Inferior parietal cortex (tissue), 1 donor: ENCODE data around the gene PSMD5.
A peak's percentile ranks its signal among the peaks of the same experiment; 100 is the strongest.

Source experiments
- DNase-seq: peaks from one replicate; pipeline ENCODE4 v3.0.0-alpha.2; 2016; ENCODE audit errors: extremely low spot score

PSMD5 gene

DNA sequence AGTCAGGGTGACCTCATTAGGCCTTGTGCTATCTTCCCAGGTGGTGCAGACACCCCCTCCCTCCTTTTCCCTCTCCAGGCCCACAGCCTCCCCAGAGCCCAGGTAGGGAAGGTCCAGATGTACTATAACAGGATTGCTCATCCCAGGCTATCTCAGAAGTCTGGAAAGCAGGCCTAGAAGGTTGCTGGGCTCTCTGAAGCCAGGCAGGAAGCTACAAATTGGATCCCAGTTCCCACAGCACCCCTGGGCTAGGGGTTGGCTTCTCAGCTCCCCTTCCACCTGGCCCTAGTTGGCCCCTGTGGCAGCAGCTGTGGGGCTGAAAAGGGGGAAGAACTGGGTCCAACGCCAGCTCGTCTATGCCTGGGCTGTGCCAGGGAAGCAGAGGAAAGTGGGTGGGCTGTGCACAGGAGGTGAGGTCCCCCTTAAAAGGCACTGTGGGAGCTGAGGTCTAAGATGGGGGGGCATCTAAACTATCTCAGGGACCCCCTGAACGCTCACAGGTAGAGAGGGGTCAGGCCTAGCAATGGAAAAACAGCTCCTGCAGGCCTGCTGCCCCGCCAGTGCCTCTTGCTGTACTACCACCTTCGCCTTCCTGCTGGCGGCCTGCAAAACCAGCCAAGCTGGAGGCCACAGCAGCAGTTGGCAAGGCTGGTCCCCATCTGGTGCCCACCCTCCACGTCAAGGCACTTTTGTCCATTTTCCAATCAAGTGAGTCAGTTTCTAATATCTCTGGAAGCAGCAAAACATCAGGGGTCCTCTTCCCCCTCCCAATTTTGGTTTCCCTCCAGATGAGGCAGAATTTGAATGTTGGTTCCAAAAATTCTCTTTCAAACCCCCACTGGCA lies 13.3 kb upstream of the PSMD5 start:
- no peak for DNase-seq

DNA sequence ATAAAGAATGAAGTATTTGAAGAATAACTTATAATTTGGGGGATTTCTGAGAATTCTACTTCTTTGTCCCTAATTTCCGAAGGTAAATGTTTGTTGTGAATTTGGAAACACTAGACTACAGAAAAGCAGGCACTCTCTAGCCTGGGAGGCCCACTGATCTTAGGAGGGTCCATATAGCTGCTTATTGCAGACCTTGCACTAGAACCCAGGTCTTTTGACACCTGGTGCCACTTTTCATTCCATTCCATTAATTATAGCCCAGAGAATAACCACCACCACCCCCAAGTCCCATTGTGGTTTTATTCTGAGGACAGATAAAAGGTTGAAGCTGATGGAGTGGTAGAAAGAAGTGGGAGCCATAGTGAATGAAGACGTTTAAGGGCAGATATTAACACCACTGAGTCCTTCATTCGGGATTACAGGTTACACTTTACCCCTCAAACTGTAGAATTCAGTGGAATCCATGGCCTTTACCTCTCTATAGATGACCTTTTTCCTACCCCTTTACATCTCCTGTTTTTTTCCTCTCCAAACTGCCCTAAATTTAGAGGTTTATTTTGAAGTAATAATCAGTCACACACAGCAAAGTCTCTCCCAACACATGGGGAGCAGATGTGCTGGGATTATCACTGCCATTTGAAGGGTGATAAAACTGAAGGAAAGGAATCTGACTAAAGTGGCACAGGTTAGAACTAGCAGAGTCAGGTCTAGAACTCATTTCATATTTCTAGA lies 12.0 kb upstream of the PSMD5 start:
- no peak for DNase-seq

DNA sequence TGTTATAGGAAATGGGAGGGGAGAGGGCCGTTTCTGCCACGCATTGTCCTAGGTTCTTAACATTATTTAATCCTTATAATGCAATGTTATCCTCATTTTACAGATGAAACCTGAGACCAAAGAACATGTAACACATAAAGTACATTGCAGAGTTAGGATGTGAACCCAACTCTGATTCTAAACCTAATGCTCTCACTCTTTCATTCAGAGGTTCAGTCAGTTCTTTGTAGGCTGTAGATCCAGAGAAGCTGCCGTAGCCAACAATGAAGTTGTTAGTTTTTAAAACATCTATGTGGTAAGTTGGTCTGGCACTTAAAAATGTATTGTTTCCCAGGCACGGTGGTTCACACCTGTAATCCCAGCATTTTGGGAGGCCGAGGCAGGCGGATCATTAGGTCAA lies 10.5 kb upstream of the PSMD5 start:
- DNase-seq: no peak

DNA sequence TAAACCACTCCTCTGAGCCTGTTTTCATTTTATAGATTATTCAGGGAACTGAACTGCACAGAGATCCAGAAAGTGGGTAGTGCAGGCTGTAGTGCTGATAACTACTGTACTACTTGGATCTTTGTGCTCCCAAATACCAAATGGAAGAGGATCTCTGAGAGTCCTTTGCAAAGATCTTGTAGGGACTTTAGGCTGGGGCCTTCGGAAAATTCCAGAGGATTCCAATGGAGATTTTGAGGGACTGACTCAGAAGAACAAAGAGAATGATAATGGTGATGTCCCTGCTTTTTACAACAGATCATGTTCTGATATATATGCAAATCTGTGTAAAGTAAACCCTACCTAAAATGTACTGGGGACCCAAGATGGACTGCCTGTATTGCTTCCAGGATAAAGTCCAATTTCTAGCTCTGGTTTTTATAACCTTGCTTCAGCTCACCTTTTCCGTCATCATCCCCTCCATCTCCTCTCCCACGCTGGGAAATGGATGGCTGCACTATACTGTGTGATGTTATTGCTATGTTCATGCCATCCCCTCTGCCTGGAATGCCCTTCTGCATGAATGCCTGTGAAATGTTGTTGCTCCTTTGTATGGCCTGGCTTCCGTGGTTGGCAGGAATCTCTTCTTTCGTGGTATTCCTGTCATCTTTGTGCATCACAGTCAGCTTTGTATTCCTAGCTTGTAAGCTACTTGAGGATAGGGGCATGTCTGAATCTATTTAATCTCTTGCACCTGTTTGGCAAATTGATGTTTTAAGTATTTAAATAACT lies 9.7 kb upstream of the PSMD5 start:
- no peak for DNase-seq

DNA sequence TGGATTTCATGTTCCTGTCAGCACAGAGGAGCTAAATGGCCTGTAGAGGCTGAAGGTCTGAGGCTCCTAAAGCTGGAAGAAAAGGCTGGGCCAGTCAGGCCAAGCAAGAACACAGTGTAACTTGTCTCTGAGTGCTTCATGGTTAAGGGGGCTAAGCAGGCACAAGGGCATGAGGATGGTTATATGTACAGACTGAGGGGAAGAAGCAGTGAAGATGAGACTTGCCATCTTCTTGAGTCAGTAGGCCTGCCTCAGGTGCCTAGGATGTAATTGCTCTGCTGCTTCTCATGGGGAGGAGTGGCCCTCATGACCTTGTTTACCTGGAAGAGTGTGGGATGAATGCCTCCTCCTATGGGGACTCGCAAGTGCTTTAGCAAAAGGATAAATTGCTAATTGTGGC lies 8.7 kb upstream of the PSMD5 start:
- DNase-seq: no peak

DNA sequence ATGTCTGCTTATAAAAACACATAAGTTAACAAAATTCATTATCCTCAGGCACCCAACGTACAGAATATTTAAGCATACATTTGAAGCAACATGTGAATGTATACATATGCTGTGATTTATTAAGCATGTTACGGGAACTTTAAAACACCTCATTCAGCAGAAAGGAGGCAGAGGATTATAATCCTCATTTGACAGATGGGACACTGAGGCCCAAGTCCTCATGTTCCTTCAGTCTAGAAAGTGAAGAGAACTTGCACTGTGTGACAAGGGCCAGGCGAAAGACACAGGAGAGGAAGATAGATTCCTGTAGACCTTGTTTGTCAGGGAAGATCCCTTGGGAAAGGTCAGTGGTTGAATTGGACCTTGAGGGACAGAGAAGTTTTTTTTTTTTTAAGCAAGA lies 7.6 kb upstream of the PSMD5 start:
- DNase-seq: no peak

DNA sequence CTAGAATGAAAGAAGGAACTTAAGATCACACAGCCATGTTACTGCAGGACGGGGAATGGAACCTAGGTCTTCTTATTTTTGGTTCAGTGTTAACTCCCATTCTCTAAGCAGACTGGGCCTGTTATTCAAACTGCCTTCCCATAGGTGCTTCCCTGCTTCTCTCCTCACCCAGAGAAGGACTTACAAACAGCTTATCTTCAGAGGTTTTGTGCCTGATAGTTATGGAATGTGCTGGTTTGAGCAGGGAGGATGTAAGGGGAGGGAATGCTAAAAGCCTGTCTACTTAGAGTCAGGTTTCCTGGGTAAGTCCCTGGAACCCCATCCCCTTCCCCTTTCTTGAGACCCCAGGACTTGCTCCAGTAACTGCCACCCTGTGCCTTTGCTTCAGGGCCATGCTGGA lies 4.2 kb upstream of the PSMD5 start:
- DNase-seq: no peak

DNA sequence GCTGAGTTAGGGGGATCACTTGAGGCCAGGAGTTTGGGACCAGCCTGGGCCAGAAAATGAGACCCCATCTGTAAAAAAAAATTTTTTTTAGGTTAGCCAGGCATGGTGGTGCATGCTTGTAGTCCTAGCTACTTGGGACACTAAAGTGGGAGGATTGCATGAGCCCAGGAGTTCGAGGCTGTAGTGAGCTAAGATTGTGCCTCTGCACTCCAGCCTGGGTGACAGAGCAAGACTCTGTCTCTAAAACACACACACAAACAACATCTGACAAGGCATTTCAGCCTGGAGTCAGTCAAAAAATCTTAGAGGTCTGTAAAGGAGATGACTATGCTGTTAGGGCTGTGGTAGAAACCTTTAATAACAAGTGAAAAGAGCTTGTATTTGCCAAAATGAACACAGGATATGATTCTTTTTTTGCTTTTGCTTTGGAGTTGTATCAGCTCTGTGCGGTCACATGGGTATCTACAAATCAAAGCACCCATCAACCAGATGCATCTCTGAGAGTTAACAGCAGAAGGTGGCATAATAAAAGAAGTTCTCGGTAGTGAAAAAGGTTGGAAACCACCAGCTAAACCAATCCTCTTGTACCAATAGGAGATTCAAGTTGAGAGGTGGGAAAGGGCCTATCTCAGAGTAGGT lies 3.6 kb upstream of the PSMD5 start:
- DNase-seq: no peak

DNA sequence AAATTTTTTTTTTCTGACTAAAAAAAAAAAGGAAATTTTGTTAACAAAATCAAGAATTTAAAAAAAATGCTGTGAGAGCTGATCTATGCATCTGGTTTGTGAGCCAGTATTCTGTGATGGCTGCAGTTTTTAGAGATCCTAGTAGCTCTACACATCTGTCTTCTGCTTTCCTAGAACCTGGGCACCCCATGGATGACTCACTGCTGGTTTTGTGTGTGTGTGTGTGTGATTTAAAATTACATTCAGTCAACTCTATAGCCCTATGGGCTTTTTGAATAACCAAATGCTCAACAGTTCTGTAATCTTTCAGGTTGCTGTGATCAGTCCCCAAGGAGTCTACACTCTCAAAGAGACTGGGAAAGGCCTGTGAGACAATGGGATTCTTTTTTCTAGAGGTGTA lies 2.5 kb upstream of the PSMD5 start:
- DNase-seq: no peak

DNA sequence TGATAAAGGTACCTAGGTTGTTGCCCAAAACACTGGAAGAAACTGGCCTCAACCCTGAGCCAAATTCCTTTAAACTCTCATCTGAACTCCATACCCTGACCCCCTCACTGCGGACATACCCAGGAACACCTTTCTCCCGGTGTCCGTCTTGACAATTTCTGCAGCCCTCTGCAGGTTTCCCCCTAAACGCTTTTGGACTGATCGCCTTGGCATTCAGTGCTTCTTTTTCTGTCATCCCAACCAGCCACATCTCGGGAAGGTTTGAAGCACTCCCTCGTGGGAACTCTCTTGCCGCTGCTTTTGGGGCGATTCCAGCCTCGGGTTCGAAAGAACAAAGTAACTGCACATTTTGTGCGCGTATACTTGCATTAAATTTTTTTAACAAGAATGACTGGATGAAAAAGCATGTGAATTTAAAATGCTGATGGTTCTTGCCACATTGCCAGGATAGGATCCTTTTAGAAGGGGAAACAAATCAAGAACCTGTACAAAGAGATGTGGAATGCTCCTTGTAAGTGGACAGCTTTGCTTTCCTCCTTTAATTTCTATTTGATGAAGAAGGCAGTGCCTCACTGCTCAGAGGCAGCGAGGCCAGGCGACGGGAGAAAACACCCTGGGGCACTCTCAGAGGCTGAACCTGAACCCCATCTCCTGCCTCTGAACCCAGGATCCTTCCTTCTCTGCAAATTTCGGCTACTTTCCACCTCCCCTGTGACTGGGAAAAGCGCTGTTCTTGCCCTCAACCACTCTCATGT lies 615 bp downstream of the PSMD5 start:
- DNase-seq: peak; percentile 38

DNA sequence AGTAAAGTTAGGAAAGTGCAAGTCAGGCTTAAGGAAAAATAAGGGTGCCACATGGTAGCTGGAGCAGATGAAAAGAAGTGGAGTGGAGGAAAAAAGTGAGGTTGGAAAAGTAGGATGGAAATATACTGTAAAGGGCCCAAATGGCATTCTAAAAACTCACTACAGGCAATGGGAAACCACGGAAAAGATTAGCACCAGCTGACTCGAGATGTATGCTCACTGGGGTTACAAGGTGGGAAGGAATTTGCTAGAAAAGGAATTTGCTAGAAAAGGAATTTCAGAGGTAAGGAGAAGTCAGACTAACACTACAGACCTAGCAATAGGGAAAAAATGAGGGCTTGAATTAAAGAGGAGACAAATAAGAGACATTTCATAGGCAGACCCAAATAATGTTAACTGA lies 3.6 kb downstream of the PSMD5 start:
- DNase-seq: no peak

DNA sequence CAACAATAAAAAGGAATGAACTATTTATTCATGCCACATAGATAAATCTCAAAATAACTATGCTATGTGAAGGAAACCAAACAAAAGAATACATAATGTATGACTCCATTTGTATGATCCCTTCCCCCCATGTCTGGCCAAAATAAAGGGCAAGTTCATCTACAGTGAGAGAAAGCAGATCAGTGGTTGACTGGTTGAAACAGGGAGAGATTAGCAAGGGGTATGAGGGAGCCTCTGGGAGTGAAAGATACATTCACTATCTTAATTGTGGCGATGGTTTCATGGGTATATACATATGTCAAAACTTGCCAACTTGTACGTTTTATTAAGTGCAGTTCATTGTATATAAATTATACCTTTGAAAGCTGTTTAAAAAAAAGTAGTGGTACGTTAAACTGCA lies 4.8 kb downstream of the PSMD5 start:
- no peak for DNase-seq

DNA sequence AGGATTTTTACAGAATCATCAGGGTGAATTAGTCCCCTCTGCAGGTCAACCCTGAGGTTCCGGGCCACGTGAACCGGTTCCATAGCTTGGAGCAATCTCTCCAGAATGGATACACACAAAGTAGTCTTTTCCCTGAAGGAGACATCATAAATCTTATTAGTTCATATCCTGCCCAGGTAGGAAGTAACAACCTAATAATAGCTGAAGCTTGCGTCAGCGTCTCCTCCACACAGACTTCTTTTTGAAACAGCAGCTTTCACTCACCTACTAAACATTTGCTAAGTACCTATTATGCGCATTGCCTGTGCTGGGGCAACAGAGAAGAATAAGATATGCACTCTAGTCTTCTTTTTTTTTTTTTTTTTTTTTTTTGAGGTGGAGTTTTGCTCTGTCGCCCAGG lies 9.4 kb downstream of the PSMD5 start:
- DNase-seq: no peak

DNA sequence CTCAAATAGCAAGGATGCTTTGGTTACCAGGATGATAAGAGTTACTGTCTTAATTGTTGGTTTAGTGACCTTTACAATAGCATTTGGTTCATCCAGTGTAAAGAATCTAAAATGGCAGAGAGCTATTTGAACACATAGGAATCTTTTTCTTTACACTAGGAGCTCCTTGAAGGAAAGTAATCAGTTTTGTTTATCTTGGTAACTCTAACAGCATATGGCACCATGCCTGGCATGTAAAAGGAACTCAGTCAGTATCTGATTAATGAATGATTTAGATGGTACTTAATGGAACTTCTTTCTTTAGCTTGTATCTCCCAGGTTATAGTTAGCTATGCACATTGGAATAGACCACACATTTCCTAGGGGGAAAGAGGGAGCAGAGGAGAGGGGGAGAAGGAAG lies 9.9 kb downstream of the PSMD5 start:
- DNase-seq: no peak

DNA sequence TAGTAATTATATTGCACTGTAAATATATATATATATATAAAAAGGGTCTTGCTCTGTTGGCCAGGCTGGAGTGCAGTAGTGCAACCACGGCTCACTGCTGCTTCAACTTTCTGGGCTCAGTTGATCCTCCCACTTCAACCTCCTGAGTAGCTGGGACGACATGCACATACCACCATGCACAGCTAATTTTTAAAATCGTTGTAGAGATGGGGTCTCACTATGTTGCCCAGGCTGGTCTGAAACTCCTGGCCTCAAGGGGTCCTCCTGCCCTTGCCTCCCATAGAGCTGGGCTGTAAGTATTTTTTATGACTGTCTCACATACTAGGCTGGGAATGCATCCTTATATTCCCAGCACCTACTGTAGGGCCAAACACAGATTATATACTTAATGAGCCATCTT lies 11.9 kb downstream of the PSMD5 start:
- DNase-seq: no peak

DNA sequence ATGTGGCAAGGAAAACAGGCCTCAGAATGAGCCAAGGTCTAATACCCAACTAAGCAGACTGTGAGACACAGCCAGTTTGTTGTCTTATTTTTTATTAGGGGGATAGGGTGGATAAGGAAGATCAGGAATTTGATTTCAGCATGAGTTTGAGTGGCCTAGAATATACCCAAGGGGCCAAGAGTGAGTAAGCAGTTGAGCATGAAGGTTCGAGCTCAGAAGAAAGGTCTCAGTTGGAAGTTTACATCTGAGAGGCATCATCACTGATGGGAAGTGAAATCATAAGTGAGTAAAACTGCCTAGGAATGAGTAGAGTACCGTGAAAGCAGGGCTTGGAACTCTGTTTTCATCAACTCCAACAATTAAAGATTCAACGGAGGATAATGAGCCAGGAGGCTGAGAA lies 12.6 kb downstream of the PSMD5 start:
- no peak for DNase-seq

DNA sequence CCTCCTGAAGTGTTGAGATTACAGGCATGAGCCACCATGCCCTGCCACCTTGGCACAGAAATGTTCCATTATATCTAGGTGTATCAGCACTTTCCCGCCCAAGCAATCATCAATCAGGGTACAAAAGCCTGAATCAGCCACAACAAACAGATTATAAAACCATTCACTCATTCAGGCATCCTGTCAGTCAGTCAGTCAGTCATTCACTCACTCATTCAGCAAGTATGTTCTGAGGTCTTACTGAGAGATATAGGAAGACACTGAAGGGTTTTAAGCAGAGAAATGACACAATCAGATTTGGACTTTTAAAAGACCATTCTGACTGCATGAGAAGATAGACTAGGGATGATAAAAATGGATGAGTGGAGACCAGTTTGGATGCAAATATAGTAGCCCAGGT lies 13.1 kb downstream of the PSMD5 start:
- DNase-seq: no peak

DNA sequence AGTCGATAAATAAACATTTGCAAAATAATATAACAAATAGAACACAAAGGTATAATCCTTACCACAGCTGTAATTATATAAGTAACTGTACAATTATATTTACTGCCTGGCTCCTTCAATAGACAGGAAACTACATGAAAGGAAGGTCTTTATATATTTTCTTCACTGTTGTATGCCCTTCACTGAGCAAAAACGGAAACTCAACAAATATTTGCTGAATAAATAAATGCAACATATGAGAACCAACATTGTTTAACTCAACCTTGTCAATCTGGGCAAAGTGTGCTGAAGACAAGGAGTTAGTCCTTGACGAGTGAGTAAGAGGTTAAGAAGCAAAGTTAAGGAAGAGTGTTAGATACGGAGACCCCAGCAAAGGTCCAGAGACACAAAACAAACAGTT lies 22.6 kb downstream of the PSMD5 start:
- DNase-seq: no peak

DNA sequence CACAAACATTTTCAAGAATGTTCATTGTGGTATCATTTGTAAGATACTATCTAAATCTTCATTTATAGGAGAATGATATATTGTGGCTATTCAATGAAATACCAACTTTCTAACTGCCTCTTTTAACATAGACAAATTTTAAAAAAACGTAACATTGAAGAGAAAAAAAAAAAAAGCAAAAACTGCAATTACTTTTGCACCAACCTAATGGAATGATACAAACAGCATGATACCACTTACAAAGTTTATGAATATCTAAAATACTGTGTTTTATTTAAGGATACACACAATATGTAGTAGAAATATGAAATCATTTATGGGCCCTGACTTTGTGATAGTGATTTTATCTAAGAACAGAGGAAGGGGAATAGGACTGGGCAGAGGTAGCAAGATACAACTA lies 24.1 kb downstream of the PSMD5 start:
- no peak for DNase-seq

DNA sequence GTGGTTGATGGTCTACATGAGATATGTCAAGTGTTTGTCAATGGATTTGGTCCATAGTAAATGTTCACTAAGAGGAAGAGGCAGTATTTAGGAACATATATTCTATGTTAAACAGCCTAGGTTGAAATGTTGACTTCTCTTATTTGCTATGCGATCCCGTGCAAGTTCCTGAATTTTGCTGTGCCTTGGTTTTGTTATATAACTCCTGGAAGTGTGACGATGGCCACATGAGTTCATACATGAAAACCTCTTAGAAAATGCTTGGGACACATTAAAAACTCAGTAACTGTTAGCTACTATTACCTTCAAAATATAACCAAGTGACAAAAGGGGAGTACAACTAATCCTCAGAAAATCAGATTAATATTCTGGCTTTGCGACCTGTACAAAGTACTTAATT lies 27.6 kb downstream of the PSMD5 start:
- DNase-seq: no peak

DNA sequence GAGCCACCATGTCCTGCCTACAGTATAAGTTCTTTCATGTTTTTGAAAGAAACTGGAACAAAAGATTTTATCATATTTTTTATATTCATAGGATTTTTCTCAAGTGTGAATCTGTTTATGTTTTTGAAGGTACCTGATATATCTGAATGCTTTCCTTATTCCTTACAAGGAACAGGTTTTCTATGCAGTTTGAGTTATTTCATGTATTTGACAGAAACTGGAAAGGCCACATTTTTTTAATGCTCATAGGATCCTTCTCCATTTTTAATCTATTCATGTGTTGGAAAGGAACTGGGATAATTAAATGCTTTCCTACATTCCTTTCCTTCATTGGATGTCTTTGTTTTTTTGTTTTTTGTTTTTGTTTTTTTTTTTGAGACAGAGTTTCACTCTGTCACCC lies 33.8 kb downstream of the PSMD5 start:
- no peak for DNase-seq
